Stimulated activated CD4-positive, alpha-beta T cell treated with anti-CD3 and anti-CD28 coated beads, Interleukin-4, amount 100 ng/mL, for 4 hours (primary cell): Measurements from ENCODE around the gene KLK11.

ENCODE experiments used
- DNase-seq, 2 experiments: peaks; one replicate each; pipeline ENCODE4 v3.0.0-alpha.2; 2020

KLK11 gene, protein sequence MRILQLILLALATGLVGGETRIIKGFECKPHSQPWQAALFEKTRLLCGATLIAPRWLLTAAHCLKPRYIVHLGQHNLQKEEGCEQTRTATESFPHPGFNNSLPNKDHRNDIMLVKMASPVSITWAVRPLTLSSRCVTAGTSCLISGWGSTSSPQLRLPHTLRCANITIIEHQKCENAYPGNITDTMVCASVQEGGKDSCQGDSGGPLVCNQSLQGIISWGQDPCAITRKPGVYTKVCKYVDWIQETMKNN

GRCh38 chr19:51026554-51026831 is at the start of gene KLK11:
Gene KLK11, minus strand, starts transcription at chr19:51026616. Its CDS starts 985 bp downstream, at chr19:51025631.
- DNase-seq = no peak

GRCh38 chr19:51075998-51076397 is 49.6 kb upstream of the KLK11 start:
- no peak for DNase-seq

- DNase-seq = no peak
Measured at GRCh38 chr19:51071095-51071405, 44.6 kb upstream of the KLK11 start.

- no peak for DNase-seq
Measured at GRCh38 chr19:51070334-51071094, 44.1 kb upstream of the KLK11 start.

GRCh38 chr19:51066393-51067186 is 40.2 kb upstream of the KLK11 start:
- no peak for DNase-seq

DNA sequence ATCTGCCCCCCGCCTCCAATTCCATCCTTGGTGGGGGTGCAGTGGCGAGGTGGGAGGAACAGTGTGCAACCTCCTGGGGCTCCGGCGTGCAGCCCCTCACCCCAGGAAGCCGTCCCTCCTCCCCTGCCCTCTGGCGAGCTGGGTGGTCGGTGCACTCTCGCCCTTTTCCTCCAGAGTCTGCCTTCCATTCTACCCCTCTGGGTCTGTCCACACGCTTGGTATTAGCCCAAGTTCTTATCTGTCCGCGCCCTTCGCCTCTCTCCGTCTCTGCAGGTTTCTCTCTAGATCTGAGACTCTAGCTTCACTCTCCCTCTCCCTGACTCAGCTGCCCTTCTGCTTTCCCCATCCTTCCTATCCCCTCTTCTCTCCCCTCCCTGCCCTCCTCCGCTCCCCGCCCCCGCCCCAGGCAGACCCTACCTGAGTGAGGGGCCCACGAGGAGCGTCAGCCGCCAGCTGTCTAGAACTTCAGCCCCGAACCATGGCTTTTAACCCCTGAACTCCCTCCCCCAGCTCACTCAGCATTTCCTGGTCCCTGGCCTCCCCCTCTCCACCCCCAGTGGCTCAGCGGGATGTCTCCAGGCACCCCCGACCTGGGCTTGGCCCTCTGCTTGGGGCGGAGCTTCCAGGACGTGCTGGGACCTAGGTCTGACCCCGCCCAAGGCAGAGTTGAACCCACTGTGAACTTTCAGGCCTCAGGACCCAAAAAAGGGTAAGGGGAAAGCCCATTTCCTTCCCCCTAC is 39.0 kb upstream of the KLK11 start:
- no peak for DNase-seq

DNA sequence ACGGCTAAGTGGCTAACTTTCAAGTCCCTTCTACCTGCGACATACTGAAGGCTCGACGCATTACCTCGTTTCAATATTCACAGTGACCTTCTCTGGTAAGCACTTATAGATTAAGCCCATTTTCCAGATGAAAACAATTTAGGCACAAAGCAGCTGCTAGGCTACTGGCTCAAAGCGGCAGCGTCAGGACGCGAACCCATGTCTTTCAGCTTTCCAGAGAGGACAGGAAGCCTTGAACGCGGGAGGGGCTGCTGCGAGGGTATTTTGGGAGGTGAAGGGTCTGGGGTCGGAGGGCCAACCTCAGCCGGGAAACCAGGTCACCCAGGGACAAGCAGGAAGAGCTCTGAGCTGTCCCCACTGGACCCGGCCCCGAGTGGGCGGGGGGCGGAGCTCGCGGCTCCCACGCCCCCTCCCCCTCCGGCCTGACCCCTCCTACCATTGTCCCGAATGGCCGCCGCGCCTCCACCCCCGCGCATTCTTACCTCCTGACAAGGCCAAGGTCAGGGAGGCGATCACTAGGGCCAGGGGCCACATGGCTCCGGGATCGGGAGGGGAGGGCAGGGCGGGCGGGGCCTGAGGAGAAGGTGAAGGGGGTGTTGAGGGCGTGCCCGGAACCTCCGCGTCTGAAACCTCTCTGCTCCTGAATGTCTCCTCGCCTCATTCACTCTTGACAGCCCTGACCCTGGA is 38.3 kb upstream of the KLK11 start, which contains the start of gene KLK13:
Gene KLK13, minus strand, starts transcription at position 559 of the 687 bp plus-strand sequence. Its CDS starts 25 bp downstream, at position 534.
- no peak for DNase-seq

- DNase-seq = no peak
Measured at GRCh38 chr19:51063664-51064063, 37.2 kb upstream of the KLK11 start.

DNA sequence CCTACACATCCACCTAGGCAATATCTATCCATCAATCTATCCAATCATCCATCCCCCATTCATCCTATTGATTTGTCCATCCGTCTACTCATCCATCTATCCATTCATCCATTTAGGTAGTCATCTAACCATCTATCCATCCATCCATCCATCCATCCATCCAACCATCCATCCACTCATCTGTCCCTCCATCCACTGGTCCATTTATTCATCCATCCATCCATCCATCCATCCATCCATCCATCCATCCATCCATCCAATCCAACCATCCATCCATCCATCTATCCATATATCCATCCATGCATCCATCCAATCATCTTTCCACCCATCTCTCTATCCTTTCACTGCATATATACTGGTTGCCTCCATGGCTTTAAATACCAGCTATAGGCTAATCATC is 34.6 kb upstream of the KLK11 start:
- DNase-seq = no peak

GRCh38 chr19:51060336-51060735 is 33.9 kb upstream of the KLK11 start:
- DNase-seq = no peak

GRCh38 chr19:51059715-51060114 is 33.3 kb upstream of the KLK11 start:
- no peak for DNase-seq

GRCh38 chr19:51055866-51056265 is 29.4 kb upstream of the KLK11 start:
- no peak for DNase-seq

DNA sequence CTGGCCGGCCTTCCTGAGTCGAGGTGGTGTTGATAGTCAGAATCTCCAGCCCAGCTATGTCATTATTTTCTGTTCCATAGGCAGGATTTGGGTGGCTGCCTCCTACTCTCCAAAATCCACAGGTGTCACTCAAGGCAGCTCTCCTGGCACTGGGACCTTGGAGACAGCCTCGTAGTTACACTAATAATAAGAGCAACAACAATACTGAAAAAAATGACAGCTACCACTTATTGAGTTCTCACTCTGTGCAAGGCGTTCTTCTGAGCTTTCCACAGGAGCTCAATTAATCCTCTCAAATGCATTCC is 20.6 kb upstream of the KLK11 start:
- DNase-seq = no peak

DNA sequence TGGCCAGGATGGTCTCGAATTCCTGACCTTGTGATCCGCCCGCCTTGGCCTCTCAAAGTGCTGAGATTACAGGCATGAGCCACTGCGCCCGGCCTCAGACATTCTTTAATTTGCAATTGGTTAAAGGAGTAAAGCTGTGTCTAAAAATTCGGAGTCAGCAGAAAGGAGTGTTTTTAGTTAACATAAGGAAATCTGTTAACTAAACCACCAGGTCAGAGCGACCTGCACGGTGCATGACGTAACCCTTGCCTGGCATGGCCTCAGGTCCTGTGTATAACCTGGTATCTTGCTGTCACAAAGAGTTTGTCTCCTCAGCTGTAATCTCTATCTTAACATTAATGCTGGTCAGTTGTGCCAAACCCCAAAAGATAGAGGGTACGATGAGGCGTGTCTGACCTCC is 17.9 kb upstream of the KLK11 start:
- DNase-seq = no peak

- DNase-seq = no peak
Measured at GRCh38 chr19:51043497-51043896, 17.1 kb upstream of the KLK11 start.

GRCh38 chr19:51040151-51040550 is 13.7 kb upstream of the KLK11 start:
- DNase-seq = no peak

- DNase-seq = no peak
Measured at GRCh38 chr19:51036519-51036918, 10.1 kb upstream of the KLK11 start.

DNA sequence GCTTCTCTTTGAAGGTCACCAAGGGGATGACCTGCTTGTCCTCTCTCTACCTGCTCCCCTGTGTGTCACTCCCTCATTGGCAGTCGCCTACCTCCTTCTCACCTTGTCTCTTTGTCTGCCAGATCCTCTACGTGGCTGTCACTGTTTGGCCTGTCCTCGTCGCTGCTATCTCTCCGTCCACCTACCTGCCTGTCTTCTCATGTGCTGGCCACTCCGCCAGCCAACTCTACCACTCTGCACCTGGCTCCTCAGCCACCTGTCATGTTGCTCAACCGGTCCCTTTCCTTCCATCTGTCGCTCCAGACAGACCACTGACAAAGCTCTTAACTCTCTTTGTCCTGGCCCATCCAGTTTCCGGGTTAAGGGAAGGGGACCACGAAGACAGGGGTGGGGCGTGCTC is 8.3 kb upstream of the KLK11 start, which contains the start of gene KLK12:
Gene KLK12, minus strand, starts transcription at position 299 of the 400 bp plus-strand sequence. CDS start 381 bp downstream, outside the sequence.
- DNase-seq = no peak

GRCh38 chr19:51031880-51032225 is 5.4 kb upstream of the KLK11 start:
- no peak for DNase-seq

- no peak for DNase-seq
Measured at GRCh38 chr19:51031220-51031879, 4.9 kb upstream of the KLK11 start.

DNA sequence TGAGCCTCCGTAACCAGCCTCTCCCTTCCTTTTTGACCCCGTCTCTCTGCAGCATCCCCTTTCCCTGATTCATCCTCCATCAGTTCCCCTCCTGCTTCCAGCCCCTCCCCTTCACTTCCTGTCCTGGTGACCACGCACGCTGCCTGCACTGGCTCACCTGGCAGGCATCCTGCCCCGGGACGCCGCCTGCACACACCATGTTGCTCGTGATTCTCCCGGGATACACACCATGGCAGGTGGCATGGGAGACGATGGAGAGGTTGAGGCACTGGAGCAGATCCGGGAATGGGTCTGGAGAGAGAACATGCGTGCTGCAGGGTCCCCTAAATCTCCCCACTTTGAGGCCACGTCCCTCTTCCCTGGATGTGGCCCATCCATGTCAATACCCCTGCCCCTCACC is 4.2 kb upstream of the KLK11 start:
- no peak for DNase-seq

- no peak for DNase-seq
Measured at GRCh38 chr19:51029718-51030117, 3.3 kb upstream of the KLK11 start.
